ENCODE data around the gene NME4.
A peak's percentile ranks its signal among the peaks of the same experiment; 100 is the strongest.

NME4 gene

GRCh38 chr16:352547-353403 lies 44.2 kb upstream of the NME4 start, which contains the start of gene AXIN1 (continued):
- TF ChIP-seq ZBTB49 (tag by site-specific recombination; IDR thresholded peaks at IDR 0.05; ENCODE audit: low read depth): no peak
- no peak for TF ChIP-seq ZNF184 (tag by site-specific recombination; IDR thresholded peaks at IDR 0.05)
- no peak for TF ChIP-seq ZBTB17 (tag by site-specific recombination; IDR thresholded peaks at IDR 0.05)
- TF ChIP-seq KLF17 (tag by site-specific recombination; IDR thresholded peaks at IDR 0.05): peak; percentile 34; the same call in 1 of the 2 replicates
- no peak for TF ChIP-seq ZNF302 (tag by site-specific recombination; IDR thresholded peaks at IDR 0.05; ENCODE audit: low read depth)
- no peak for TF ChIP-seq ZSCAN5A (tag by site-specific recombination; IDR thresholded peaks at IDR 0.05)
- no peak for TF ChIP-seq ZNF449 (tag by site-specific recombination; IDR thresholded peaks at IDR 0.05)
- no peak for TF ChIP-seq ZNF768 (tag by site-specific recombination; IDR thresholded peaks at IDR 0.05)
- TF ChIP-seq YY1 (tag by site-specific recombination; IDR thresholded peaks at IDR 0.05): peak; percentile 62; the same call in 1 of the 2 replicates
- TF ChIP-seq ZNF132 (tag by site-specific recombination; IDR thresholded peaks at IDR 0.05; ENCODE audit: borderline replicate concordance): no peak
- TF ChIP-seq ZNF692 (tag by site-specific recombination; IDR thresholded peaks at IDR 0.05): no peak; the same call in 1 of the 2 replicates
- TF ChIP-seq ZNF292 (tag by site-specific recombination; IDR thresholded peaks at IDR 0.05; ENCODE audit: borderline replicate concordance, low read depth): no peak
- 0 out of 2 replicates have a peak, but pooled peaks have one; percentile 41 for TF ChIP-seq PRDM10 (tag by site-specific recombination; IDR thresholded peaks at IDR 0.05)
- no peak for TF ChIP-seq ZNF10 (tag by site-specific recombination; IDR thresholded peaks at IDR 0.05)
- TF ChIP-seq MZF1 (tag by site-specific recombination; IDR thresholded peaks at IDR 0.05; ENCODE audit: borderline replicate concordance): no peak
- peak; percentile 77 for TF ChIP-seq KLF16 (tag by site-specific recombination; IDR thresholded peaks at IDR 0.05)
- TF ChIP-seq ZNF600 (tag by site-specific recombination; IDR thresholded peaks at IDR 0.05): peak; percentile 27; the same call in 1 of the 2 replicates
- TF ChIP-seq ZNF2 (tag by site-specific recombination; IDR thresholded peaks at IDR 0.05): no peak
- TF ChIP-seq ATF2 (tag by site-specific recombination; IDR thresholded peaks at IDR 0.05; ENCODE audit: low read depth): no peak
- peak; percentile 81 for TF ChIP-seq IKZF3 (tag by site-specific recombination; IDR thresholded peaks at IDR 0.05)
- TF ChIP-seq EGR2 (tag by site-specific recombination; IDR thresholded peaks at IDR 0.05; ENCODE audit: low read depth): peak; percentile 43; the same call in 1 of the 2 replicates
- no peak for TF ChIP-seq ZNF624 (tag by site-specific recombination; IDR thresholded peaks at IDR 0.05)
- no peak for TF ChIP-seq ZNF571 (tag by site-specific recombination; IDR thresholded peaks at IDR 0.05)
- no peak for TF ChIP-seq ZNF133 (tag by site-specific recombination; IDR thresholded peaks at IDR 0.05)
- TF ChIP-seq ZNF391 (tag by site-specific recombination; IDR thresholded peaks at IDR 0.05; ENCODE audit: borderline replicate concordance, low read depth): no peak
- peak; percentile 97 for TF ChIP-seq SP3 (tag by site-specific recombination; IDR thresholded peaks at IDR 0.05)
